Measurements from ENCODE around the gene RAD9A.

GRCh38 chr11:67369801-67370284 lies 21.9 kb upstream of the RAD9A start:
- TF ChIP-seq EP300 (IDR thresholded peaks at IDR 0.05) (no peak), POLR2A (IDR thresholded peaks at IDR 0.05) (no peak)

All from ovary (tissue), 1 donor.